PFSK-1 (cell line): ENCODE results near the gene PMFBP1.

ENCODE experiments used
- FOXP2 ChIP-seq: optimal IDR thresholded peaks from 2 replicates; pipeline ENCODE3; 2011; ENCODE audit warnings: borderline replicate concordance, control low read depth, inconsistent platforms; ENCODE audit not compliant: insufficient read depth; ENCODE audit errors: extremely low read length, extremely low read depth
- POLR2AphosphoS5 ChIP-seq: IDR thresholded peaks from 2 replicates; pipeline ENCODE4 v1.6.1; 2012; ENCODE audit warnings: low read depth, mild to moderate bottlenecking, control low read depth, low read length, moderate library complexity
- SIN3A ChIP-seq: IDR thresholded peaks from 2 replicates; pipeline ENCODE4 v1.6.1; 2012; ENCODE audit warnings: mild to moderate bottlenecking, low read length, moderate library complexity, borderline replicate concordance; ENCODE audit not compliant: insufficient read depth
- TAF1 ChIP-seq: IDR thresholded peaks from 2 replicates; pipeline ENCODE4 v1.6.1; 2012; ENCODE audit warnings: low read length, control low read depth, borderline replicate concordance; ENCODE audit not compliant: insufficient read depth
- TF ChIP-seq, protein P1 (sequence below), 2 experiments: IDR thresholded peaks; 2 replicates each; pipeline versions ENCODE4 v1.6.1 to v1.8.0; 2011 to 2012; ENCODE audit warnings: low read depth in 2 of 2, low read length in 2 of 2, control low read depth in 1 of 2, inconsistent platforms in 1 of 2, mild to moderate bottlenecking in 1 of 2, moderate library complexity in 1 of 2; ENCODE audit not compliant: insufficient read depth in 1 of 2

PMFBP1 gene

GRCh38 chr16:72149676-72150464 is 22.1 kb downstream of the PMFBP1 start:
- TF ChIP-seq FOXP2 (no peak), TAF1 (no peak), POLR2AphosphoS5 (no peak), SIN3A (no peak)
- TF ChIP-seq, protein P1, sequence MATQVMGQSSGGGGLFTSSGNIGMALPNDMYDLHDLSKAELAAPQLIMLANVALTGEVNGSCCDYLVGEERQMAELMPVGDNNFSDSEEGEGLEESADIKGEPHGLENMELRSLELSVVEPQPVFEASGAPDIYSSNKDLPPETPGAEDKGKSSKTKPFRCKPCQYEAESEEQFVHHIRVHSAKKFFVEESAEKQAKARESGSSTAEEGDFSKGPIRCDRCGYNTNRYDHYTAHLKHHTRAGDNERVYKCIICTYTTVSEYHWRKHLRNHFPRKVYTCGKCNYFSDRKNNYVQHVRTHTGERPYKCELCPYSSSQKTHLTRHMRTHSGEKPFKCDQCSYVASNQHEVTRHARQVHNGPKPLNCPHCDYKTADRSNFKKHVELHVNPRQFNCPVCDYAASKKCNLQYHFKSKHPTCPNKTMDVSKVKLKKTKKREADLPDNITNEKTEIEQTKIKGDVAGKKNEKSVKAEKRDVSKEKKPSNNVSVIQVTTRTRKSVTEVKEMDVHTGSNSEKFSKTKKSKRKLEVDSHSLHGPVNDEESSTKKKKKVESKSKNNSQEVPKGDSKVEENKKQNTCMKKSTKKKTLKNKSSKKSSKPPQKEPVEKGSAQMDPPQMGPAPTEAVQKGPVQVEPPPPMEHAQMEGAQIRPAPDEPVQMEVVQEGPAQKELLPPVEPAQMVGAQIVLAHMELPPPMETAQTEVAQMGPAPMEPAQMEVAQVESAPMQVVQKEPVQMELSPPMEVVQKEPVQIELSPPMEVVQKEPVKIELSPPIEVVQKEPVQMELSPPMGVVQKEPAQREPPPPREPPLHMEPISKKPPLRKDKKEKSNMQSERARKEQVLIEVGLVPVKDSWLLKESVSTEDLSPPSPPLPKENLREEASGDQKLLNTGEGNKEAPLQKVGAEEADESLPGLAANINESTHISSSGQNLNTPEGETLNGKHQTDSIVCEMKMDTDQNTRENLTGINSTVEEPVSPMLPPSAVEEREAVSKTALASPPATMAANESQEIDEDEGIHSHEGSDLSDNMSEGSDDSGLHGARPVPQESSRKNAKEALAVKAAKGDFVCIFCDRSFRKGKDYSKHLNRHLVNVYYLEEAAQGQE (IDR thresholded peaks at IDR 0.05; ENCODE audit: insufficient read depth in 1 of 2, low read depth in 2 of 2, low read length in 2 of 2), result no peak

DNA sequence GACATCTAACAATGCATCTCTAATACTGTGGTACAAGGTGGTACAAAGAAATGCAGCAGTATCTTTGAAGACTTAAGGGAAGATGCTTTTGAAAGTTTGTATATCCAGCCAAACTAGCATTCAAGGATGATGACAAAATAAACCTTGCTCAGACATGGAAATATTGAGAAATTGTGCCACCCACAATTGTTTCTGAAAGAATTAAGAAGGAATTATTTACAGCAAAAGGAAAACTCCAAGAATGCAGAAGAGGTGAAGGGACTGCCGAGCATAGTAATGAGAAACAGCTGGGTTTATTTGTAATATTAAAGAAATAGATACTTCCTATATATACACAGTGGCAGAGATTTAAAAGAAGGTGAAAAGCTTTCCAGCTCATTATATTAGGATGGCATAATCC is 29.5 kb downstream of the PMFBP1 start:
- TF ChIP-seq SIN3A (no peak), FOXP2 (no peak), TAF1 (no peak), POLR2AphosphoS5 (no peak)
- TF ChIP-seq, protein P1 (IDR thresholded peaks at IDR 0.05; ENCODE audit: insufficient read depth in 1 of 2, low read depth in 2 of 2, low read length in 2 of 2), result no peak

DNA sequence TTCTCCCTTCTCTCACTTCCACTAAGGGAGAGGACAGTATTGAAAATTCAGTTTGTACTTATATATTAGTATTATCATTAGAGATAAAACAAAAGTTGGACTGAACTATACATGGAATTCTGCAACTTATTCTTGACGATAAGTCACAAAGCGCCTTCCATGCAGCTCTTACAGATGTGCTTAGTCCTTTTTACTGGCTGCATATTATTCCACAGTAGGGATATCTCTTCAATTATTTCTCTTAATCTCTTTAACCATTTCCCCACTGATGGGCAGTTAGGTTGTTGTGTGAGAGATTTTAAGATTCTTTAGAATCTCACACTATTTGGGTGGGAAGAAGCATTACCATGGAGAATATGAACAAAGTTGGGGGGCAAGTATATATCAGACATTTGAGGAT is 32.0 kb downstream of the PMFBP1 start:
- TF ChIP-seq TAF1 (no peak), FOXP2 (no peak), POLR2AphosphoS5 (no peak)

DNA sequence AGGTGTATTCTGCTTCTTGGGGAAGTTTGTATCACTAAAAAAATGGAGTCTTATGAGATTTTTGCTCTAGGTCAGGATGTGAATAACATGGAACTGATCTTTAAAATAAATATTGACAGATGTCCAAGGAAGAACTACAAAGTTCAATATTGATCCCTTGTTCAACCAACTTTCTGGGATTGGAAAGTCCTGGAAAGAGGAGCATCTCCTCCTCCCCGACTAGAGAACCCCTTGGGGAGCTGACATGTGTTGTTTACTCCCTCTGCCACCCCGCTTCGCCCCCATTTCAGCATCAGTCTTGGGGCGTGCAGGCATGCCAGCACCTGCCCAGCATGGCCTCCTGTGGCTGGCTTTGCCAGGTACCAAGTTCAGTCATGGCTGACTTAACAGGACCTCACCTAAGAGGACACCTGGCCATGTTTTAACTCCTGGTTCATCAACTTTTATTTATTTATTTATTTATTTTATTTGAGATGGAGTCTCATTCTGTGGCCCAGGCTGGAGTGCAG is 33.8 kb downstream of the PMFBP1 start:
- TF ChIP-seq TAF1, result no peak
- TF ChIP-seq SIN3A, result no peak
- TF ChIP-seq FOXP2, result no peak
- no peak for TF ChIP-seq POLR2AphosphoS5
- TF ChIP-seq, protein P1 (IDR thresholded peaks at IDR 0.05; ENCODE audit: insufficient read depth in 1 of 2, low read depth in 2 of 2, low read length in 2 of 2), result no peak

- TF ChIP-seq FOXP2, result no peak
- TF ChIP-seq POLR2AphosphoS5, result no peak
- TF ChIP-seq, protein P1 (IDR thresholded peaks at IDR 0.05; ENCODE audit: insufficient read depth in 1 of 2, low read depth in 2 of 2, low read length in 2 of 2), result no peak
- no peak for TF ChIP-seq SIN3A
- TF ChIP-seq TAF1, result no peak
Observed at GRCh38 chr16:72137380-72138063, 34.4 kb downstream of the PMFBP1 start.
